HG02763 (cell line): ENCODE data around the gene PLPP1.

Source experiments
- ATAC-seq: cut with Tn5 transposase; IDR thresholded peaks from one replicate; pipeline ENCODE4 v1.9.1; 2021; ENCODE audit warnings: mild to moderate bottlenecking, moderate library complexity; ENCODE audit not compliant: unreplicated experiment

Gene PLPP1

GRCh38 chr5:55413644-55414043 is 121.1 kb downstream of the PLPP1 start:
- no peak for ATAC-seq

GRCh38 chr5:55411876-55412275 is 122.9 kb downstream of the PLPP1 start:
- no peak for ATAC-seq

- no peak for ATAC-seq
Observed at GRCh38 chr5:55410845-55411244, 123.9 kb downstream of the PLPP1 start.

- ATAC-seq = no peak
Observed at GRCh38 chr5:55409775-55410174, 125.0 kb downstream of the PLPP1 start.

- no peak for ATAC-seq
Observed at GRCh38 chr5:55407984-55408383, 126.8 kb downstream of the PLPP1 start.

GRCh38 chr5:55407059-55407684 is 127.6 kb downstream of the PLPP1 start:
- no peak for ATAC-seq

- no peak for ATAC-seq
Observed at GRCh38 chr5:55406292-55406691, 128.5 kb downstream of the PLPP1 start.

- ATAC-seq = no peak
Observed at GRCh38 chr5:55402199-55402598, 132.6 kb downstream of the PLPP1 start.

GRCh38 chr5:55393501-55394175 is 141.1 kb downstream of the PLPP1 start:
- ATAC-seq = no peak

GRCh38 chr5:55392669-55393068 is 142.1 kb downstream of the PLPP1 start:
- ATAC-seq = no peak

- ATAC-seq = no peak
Observed at GRCh38 chr5:55391707-55392106, 143.1 kb downstream of the PLPP1 start.

GRCh38 chr5:55387865-55388264 is 146.9 kb downstream of the PLPP1 start:
- ATAC-seq = no peak

GRCh38 chr5:55386356-55386755 is 148.4 kb downstream of the PLPP1 start:
- ATAC-seq = no peak

- no peak for ATAC-seq
Observed at GRCh38 chr5:55385846-55386245, 148.9 kb downstream of the PLPP1 start.

GRCh38 chr5:55385227-55385626 is 149.5 kb downstream of the PLPP1 start:
- no peak for ATAC-seq

GRCh38 chr5:55384072-55384471 is 150.7 kb downstream of the PLPP1 start:
- no peak for ATAC-seq

GRCh38 chr5:55383254-55383653 is 151.5 kb downstream of the PLPP1 start:
- ATAC-seq = no peak

- no peak for ATAC-seq
Observed at GRCh38 chr5:55377810-55378209, 157.0 kb downstream of the PLPP1 start.
